SK-N-DZ (cell line): Measurements from ENCODE around the gene CDK11B.
"Not testable (repeated sequence)": the region's sequence is repeated elsewhere in the genome, so short reads cannot be mapped to it uniquely, and the experiment has no call there.

Source experiments
- DNase-seq: peaks from one replicate; pipeline ENCODE4 v3.0.0-alpha.2; 2015; ENCODE audit warnings: low spot score

Gene CDK11B

DNA sequence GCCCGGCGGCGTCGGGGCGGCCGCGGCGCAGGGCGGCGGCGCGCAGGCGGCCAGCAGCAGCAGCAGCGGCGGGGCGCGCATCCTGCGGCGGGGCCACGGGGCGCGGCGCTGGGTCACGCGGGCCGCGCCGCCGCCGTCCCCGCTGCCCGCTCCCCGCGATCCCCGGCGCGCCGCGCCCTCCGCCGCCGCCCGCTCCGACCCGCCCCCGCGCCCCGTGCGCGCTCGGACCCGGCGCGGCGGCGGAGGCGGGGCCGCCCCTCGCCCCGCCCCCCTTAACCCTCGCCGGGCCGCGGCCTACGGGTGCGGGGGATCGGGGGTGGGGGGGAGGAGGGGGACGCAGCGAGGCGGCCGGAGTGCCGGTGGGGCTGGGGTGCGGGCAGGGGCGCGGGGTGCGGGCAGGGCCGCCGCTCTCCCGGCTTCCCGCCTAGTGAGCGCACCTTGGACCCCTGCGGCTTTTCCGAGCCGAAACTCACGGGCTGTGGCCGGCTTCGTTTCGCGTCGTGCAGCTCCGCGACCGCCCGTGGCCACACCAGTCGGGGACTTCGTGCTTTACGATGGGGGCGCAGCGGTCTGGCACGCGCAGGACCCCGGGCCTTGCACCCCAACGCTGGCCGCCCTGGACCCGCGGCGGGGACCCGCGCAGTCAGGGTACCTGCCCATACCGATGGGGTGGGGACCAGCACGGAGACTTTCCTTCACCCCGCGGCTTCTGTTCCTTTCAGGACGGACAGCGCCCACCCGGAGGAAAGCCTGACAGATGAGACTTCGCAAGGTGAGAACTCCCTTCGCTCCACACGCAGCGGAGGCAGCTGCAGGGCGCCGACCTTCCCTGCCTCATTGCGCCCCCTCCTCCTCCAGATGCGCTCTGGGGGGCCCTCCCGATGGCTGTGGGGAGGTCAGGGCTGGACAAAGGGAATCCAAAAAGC is 58.6 kb downstream of the CDK11B start, which contains the start of gene FNDC10:
Gene FNDC10 (minus strand): TSS at position 201 of the 926 bp plus-strand sequence. CDS start 120 bp downstream, at position 81.
- no peak for DNase-seq

DNA sequence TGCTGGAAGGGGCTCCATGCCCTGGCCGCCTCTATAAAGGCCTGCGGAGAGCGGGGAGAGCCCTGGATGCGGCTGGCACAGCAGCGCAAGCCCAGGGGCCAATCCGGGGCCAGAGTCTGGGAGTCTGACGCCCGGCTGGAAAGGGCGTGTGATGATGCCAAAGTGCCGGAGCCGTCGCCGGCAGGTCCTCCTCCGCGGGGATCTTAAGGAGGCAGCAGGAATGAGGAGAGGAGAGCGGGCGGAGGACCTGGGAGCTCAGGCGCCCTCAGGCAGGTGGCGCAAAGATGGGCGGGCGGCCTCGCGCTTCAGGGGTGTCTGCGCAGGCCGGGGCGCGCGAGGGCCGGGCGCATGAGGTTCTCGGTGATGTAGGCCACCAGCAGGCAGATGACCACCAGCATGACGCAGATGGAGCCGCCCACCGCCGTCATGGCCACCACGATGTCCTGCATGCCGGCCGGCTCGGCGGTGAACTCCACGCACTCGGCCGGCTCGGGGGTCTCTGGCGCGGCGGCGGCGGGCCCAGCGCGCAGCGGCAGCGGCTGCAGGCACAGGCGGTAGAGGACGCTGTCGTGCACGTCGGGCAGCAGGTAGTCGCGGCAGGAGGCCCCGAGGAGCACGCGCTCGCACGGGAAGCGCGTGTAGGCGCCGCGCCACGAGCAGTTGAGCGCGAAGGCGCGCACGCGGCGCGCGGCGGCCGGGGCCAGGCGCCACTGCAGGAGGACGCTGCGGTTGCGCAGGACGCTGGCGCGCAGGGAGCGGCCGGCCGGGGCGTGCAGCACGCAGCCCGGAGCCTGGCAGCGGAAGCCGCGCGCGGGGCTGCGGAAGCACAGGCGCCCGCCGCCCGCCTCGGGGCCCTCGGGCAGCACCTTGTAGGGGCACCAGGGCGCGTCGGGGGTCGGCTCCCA is 59.5 kb downstream of the CDK11B start:
- no peak for DNase-seq

DNA sequence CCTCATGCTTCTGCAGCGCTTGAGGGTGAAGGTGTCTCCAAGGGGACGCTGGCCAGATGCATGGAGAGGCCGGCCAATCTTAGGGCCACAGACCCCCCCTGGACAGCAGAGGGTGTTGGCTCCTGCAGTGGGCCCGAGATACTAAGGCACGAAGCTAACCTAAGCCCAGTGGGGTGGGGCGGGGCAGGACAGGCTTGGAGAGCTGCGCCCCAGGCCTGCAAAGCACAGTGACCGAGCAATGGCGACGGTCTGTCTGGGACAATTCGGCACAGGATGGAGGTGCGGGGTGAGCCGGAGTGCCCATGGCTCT is 60.1 kb downstream of the CDK11B start:
- no peak for DNase-seq

DNA sequence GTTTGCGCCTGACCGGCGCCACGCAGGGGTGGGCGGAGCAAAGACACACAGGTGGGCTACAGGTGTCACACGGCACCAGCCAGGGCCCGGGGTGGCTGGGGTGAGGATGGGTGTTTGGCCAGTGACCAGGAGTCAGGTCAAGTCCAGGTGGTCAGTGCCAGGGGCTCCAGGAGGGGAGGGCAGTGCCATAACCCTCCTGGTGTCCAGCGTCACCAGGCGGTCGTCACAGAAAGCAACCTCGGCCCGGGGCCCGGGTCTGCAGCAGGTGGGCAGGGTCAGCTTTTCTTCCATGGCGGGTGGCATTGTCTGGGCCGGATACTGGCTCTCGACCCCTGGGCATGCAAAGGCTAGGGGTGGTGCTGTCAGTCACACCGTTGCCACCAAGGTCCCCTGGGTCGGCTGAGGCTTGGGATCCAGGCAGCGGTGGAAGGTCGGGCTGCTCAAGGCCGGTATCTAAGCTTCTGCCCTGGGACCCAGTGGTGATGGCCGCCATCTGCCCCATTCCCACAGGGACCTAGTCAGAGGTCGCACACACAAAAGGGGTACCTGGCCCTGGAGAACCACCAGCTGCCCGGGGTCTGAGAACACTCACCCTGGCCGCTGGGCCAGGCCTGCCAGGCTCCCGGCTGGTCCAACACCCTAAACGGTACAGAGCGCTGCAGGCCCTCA is 60.6 kb downstream of the CDK11B start:
- no peak for DNase-seq

DNA sequence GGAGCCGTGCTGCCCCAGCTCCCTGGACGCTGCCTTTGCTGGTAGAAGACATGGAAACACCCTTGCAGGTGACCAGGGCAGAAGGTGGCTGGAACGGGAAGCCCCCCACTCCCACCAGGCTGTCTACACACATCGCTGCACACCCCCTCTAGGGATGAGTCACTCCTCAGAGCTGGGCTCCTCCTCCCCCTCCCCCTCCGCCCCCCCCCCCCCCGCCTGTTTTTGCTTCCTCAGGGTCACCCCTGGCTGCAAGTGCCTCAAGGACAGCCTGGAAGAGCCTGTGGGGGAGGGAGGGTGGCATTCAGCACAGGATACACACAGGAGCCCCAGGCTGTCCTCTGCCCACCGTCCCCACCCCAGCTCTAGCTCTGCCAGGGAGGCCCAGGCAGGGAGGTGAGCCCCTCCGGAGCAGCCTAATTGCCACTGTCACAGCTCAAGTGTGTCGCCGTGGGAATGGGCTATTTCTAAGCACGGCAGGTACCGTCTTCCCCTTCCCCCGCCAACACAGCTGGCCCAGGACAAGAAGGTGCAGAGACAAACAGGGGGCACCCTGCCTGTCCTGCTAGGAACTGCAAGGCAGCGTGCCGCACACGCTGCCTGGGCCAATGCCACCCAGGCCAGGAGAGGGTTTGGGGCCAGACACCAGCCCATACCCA is 61.4 kb downstream of the CDK11B start:
- no peak for DNase-seq

DNA sequence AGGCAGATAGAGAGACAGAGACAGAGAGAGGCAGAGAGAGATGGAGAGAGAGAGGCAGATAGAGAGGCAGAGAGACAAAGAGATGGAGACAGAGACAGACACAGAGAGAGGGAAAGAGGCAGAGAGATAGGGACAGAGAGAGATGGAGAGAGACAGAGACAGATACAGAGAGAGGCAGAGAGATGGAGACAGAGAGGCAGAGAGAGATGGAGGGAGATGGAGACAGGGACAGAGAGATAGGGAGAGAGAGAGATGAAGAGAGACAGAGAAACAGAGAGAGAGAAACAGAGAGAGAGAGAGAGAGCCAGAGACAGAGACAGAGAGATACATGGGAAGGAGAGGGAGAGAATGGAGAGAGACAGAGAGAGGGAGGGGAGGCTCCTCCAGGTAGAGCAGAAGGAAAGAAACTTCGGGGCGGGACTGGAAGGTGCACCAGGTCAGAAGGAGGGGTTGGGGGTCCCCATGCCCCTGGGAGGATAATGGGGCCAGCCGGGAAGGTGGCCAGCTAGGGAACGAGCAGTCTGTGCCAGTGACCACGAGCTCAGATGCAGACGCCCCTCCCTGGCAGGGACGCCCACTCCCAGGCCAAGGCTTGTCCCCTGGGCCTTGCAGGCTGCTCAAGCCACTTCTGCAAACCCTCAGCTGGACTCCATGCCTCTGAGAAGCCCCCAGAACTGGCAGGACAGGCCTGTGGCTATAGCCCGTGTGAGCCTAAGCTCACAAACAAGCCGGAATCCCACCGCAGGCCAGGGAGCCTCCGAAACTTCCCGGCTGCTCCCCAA is 62.1 kb downstream of the CDK11B start:
- DNase-seq: no peak

DNA sequence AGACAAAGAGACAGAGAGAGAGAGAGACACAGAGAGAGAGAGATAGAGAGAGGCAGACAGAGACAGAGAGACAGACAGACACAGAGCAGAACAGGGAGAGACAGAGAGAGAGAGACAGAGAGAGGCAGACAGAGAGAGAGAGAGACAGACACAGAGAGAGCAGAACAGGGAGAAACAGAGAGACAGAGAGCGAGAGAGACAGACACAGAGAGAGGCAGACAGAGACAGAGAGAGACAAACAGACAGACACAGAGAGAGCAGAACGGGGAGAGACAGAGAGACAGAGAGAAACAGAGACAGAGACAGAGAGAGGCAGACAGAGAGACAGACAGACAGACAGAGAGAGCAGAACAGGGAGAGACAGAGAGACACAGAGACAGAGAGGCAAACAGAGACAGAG is 63.5 kb downstream of the CDK11B start:
- DNase-seq: not testable (repeated sequence)

DNA sequence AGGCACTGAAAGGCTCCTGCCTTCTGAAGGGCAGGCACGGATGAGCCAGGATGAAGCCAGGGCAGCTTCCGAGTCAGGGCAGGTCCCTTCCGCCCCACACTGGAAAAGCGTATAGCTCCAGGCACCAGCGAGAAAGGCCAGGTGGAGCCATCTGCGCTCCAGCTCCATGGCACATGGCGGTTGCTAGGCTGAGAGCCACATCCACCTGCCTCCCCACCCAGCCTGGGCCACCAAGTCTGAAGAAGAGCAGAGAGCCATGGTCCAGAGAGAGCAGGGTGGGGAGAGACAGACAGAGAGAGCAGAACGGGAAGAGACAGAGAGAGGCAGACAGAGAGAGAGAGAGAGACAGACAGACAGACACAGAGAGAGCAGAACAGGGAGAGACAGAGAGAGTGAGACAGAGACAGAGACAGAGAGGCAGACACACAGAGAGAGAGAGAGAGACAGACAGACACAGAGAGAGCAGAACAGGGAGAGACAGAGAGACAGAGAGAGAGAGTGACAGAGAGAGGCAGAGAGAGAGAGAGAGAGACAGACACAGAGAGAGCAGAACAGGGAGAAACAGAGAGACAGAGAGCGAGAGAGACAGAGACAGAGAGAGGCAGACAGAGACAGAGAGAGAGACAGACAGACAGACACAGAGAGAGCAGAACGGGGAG is 64.1 kb downstream of the CDK11B start:
- DNase-seq: peak; percentile 46

DNA sequence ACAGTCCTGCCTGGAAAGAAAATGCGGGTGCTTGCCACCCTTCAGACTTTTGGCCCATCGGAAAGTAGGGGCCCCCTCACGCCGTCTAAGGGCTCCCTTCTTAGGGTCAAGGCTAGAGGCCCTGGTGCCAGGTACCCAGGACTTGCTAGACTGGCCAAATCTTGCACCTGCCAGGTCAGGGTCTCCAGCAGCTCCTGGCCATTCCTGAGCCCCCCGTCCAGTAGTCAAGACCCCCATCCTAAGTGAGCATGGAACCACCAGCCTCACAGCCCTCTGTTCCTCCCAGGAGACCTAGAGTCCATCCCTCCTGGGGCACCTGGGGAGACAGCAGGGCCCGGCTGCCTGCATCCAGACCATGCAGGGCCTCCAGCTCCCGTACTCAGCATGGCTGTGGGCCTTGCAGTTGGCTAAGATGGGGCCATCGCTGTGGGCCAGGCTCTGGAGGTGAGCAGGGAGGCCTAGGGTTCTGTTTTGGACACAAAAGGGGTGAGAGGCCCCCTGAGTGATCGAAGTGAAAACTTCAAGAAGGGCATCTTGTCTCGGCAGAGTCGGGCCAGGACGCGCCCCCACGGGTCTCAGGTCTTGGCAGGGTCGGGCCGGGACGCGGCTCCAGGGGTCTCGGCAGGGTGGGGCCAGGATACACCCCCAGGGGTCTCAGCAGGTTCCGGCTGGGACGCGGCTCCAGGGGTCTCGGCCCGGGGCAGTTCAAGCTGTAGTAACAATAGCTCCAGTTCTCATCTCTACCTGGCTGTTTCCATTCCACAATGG is 64.8 kb downstream of the CDK11B start:
- no peak for DNase-seq

DNA sequence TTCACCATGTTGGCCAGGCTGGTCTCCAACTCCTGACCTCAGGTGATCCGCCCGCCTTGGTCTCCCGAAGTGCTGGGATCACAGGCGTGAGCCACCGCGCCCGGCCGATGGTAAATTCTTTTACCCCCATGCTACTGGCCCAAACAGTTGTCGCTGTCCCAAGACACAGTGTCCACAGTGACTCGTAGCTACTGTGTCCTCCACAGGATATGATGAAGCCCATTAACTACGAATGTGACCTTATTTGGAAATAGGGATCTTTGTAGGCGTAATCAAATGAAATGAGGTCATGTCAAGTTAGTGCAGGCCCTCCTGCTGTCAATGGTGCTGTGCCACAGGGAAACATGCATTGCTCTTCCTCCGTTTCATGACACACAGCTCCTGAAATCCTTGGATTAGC is 67.4 kb downstream of the CDK11B start:
- DNase-seq: peak; percentile 55
